ENCODE data around the gene DLEC1.

Gene DLEC1

DNA sequence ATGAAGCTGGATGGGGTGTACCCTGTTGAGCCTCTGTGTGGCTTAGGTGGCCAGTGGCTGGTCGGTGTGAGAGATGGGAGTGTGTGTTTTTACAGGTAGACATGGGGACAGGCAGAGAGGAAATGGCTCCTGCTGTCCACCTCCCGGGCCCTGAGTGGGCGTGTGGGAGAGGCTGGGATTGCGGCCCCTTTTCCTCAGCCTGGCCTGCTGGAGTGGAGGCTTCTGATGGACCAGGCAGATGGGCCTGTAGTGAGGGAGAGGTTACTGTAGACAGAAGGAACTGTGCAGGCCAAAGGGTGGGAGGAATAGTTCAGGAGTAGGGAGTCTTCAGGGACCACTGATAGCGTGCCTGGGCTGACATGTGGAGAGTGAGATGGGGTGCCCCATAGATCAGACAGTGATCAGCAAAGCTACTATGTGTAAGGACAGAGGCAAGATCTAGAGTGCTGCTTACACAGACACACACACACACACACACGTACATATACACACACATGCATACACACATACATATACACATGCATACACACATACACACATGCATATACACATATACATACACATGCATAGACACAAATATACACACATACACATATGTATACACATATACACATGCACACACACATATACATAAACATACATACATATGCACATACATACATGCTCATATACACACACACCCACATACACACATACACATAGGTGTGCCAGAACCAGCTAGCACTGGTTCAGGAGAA, 71.5 kb downstream of the DLEC1 start:
- no peak for DNase-seq

GRCh38 chr3:38111201-38111600, 72.2 kb downstream of the DLEC1 start:
- no peak for DNase-seq

- DNase-seq: no peak
These were observed 72.8 kb downstream of the DLEC1 start for GRCh38 chr3:38111696-38112377.

- no peak for DNase-seq
These were observed 73.4 kb downstream of the DLEC1 start for GRCh38 chr3:38112378-38112761.

GRCh38 chr3:38114052-38114874, 75.3 kb downstream of the DLEC1 start:
- no peak for DNase-seq

GRCh38 chr3:38114875-38115644, 76.1 kb downstream of the DLEC1 start:
- DNase-seq: no peak

DNA sequence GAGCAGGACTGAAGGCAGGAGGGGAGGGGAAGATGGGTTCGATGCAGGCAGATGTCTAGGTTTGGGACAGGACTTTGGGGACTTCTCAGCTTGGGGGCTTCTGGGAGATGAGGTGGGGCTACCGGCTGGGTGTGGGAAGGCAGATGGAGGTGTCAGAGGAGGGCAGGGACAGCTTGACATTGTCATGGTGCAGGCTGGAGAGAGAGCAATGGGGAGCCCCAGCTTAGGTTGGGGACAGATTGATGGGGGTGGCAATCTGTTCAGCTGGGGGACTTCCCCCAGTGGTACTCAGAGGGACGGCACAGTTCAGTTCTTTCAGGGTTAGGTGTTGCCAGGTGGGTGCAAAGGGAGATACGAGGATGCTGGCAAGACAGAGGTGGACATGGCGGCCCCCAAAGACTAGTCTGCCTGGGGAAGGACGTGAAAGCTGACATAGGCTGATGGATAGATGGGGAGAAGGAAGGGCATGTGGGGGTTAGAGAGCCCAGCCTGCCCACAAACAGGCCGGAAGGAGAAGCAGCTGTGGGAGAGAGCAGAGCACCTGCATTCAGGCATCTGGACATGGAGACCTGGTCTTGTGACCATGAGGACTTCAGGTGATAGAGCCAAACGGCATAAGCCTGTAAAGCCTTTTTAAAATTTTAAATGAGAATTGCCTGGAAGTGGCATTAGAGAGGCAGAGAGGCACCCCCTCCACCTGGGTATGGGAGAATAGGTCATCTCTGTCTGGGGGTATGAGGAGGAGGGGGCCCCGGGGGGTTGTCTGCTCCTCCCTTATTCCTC, 76.8 kb downstream of the DLEC1 start:
- DNase-seq: no peak

DNA sequence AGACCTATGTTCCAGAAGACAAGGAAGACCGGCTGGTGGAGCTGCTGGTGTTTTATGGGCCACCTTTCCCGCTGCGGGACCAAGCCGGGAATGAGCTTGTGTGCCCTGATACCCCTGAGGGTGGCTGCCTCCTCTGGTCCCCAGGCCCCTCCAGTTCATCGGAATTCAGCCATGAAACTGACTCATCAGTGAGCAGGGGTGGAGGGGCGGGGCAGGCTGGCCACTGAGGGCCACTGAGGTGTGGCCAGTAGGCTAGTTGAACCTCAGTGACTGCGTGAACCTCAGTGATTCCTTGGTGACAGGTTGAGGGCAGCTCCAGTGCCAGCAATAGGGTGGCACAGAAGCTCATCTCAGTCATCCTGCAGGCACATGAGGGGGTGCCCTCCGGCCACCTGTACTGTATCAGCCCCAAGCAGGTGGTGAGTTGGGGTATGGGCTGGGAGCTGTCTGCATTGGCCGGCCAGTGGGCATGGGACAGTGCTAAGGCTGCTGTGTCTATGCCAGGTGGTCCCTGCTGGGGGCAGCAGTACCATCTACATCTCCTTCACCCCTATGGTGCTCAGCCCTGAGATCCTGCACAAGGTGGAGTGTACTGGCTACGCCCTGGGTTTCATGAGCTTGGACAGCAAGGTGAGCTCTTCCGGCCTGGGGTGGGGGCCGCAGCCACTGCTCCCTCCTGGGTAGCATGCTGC, 77.6 kb downstream of the DLEC1 start:
- DNase-seq: no peak

GRCh38 chr3:38117163-38117716, 78.2 kb downstream of the DLEC1 start:
- no peak for DNase-seq

DNA sequence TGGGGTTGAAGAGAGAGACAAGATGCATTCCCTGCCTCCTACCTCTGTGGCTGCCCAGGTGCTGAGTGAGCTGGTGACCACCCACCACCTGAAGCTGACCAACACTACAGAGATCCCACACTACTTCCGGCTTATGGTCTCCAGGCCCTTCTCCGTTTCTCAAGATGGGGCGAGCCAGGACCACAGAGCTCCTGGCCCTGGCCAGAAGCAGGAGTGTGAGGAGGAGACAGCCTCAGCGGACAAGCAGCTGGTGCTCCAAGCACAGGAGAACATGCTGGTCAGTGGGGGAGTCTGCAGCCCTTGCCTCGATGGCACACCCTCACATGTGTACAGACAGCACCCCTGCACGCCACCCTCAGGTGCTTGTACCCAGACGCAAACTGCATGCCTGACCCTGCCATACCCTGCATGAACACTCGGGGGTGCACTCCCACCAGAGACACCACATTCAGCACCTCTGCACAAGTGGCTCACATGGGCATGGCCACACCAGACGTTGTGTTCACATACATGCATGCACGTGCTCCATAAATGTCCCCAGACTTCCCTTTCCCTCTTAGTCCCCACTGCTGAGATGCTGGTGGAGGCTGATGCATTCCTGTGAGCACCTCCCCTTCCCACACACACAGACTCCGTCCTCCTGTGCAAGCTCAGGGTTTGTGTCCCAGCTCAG, 78.9 kb downstream of the DLEC1 start:
- DNase-seq: no peak

GRCh38 chr3:38118421-38119247, 79.6 kb downstream of the DLEC1 start:
- no peak for DNase-seq

DNA sequence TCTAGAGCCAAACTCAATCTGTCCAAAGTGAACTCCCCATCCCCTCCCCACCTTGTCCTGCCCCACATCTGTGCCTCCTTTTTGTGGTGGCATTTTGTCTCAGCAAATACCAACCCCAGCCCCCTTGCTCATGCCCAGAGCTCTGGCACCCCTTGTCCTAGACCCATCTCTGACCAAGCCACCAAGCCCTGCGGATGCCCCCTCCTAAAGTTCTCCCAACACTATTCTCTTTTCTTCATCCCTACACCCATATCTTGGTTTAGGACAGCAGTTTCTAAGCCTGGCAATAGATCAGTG, 80.2 kb downstream of the DLEC1 start:
- DNase-seq: no peak

GRCh38 chr3:38119821-38120692, 81.0 kb downstream of the DLEC1 start:
- no peak for DNase-seq

- no peak for DNase-seq
These were observed 81.9 kb downstream of the DLEC1 start for GRCh38 chr3:38120693-38121450.

DNA sequence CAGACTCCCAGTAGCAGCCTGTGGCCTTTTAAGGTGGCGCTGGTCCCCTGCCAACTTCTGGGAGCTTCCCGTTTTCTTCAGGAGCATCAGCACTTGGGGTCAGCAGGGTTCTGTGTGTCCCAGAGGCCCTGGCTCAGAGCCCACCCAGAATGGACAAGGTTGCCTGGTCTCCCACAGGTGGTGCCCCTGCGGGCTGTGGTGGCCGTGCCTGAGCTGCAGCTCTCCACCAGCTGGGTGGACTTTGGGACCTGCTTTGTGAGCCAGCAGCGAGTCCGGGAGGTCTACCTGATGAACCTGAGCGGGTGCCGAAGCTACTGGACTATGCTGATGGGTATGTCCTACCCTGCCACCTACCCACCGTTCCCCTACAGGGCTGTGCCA, 82.4 kb downstream of the DLEC1 start:
- no peak for DNase-seq

DNA sequence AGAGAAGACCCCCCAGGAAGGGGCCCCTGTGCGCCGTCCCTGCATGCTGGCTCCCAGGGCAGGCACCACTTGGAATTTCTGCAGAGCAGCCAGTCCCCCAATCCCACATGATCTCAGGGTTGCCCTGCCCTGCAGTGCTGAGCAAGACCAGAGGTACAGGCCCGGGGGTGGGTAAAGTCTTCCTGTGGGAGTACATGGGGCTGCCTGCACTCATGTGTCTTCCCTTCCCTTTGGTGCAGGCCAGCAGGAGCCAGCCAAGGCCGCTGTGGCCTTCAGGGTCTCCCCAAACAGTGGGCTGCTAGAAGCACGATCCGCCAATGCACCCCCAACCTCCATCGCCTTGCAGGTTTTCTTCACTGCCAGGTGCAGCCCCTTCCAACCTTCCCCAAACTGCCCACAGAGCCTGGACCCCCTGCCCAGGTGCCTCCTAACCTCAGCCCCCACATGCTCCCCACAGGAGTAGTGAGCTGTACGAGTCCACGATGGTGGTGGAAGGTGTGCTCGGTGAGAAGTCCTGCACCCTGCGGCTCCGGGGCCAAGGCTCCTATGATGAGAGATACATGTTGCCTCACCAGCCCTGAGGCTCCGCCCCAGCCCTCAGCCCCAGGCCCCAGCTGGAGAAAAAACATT, 82.9 kb downstream of the DLEC1 start:
- DNase-seq: no peak

DNA sequence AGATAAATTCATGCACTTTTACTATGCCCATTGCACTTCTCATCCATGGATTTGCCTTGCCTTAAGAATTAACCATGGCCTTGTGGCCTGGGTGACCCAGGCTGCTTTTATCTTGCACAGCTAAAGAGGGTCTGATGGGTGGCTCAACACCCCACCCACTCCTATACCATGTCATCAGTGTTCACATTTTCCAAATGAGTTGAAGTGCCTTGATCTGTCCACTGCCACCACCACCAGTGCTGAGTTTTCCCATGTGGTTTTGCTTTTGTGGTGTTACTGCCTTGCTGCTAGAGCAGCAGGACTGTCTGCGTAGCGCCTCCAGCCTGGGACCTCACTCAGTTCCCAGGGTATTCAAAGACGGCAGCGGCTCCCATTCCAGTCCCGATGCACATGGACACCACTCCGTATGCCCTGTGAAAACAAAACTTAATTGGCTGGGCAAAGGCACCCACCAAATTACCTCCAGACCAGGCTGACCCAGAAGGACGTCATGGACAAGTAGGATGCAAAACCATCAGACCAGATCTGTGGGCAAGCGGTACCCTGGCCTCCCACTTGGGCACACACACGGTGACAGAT, 83.8 kb downstream of the DLEC1 start:
- DNase-seq: no peak
